GM21367 (cell line): ENCODE results near the gene KRTAP6-3.

Experiments used
- ATAC-seq: cut with Tn5 transposase; IDR thresholded peaks from one replicate; pipeline ENCODE4 v1.9.1; 2021; ENCODE audit not compliant: unreplicated experiment

Gene KRTAP6-3, protein sequence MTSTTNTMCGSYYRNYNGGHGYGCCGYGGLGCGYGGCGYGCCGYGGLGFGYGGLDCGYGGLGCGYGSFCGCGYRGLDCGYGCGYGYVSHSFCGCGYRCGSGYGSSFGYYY

DNA sequence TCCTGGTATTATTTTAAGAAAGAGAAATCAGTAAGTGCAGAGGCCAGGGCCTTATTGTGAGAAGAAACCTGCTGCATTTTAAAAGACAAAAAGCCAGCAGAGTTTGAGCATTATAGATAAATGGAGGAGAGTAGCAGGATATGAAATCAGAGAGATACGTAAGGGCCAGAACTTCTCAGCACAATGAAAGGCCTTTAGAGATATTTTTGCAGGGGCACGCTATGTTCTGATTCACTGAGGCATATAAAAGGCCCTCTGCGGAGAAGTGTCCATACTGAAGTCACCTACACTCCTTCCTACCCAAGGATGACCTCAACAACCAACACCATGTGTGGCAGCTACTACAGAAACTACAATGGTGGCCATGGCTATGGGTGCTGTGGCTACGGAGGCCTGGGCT, at the start of gene KRTAP6-3:
Gene KRTAP6-3, plus strand, starts transcription at position 301 of the 400 bp plus-strand sequence. Its CDS starts 6 bp downstream, at position 307.
- ATAC-seq: no peak

DNA sequence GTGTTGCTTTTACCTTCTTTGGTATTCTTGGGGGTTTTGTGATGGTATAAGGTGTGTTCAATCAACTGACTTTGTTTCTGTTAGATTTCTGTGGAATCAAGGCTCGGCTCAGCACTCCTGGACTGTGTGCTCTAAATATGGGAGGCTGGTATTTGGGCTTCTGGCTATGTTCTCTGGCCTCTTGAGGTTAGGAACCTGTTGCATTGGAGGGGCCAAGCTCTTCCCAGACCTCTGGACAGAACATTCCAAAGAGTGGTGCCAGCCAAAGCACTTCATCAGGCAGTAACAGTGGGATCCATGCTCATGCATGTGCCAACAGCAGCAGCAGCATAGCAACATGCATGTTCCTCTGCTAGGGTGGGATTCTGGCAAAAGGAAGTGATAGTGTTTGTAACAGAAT, 39.5 kb upstream of the KRTAP6-3 start:
- ATAC-seq: no peak

DNA sequence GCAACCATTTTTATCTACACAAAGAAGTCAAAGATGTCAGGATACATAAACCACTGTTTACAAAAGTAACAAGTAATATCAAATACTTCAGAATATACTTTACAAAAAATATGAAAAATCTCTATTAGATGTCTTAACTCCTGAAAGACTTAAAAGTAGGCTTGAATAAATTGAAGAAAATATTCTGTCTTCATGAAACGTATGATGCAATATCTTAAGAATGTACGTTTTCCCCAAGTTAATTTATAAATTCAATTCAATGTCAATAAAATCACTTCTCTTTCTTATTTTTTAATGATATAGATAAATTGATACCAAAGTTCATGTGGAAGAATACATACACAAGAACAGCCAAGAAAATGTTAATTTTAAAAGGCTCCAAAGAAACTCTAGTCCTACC, 37.1 kb upstream of the KRTAP6-3 start:
- ATAC-seq: no peak

DNA sequence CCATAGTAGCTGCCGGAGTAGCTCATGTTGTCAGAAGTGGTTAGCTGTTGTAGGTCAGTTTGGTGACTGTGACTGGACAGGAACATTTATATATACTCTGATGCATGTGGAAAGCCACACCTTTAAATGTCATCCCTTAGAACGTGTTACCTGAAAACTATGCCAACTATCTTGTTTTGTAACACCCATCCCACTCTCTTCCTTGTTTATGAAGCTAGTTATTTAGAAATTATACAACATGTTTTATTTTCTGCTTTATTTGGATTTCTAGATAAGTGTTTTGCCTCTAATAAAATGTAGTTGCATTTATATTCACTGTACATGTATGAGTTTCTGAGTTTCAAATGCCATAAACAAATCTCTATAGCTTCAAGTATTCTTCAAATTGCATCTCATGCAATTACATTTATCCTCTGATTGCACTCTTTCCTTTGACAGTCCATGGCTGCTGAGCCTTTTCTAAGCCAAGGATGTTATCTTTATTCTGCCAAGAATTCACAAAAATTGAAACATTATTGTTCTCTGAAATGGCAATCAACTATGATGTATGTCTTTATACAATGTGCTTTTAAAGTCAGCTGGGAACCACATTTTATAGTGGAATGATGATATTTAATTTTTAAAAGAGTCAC, 30.9 kb upstream of the KRTAP6-3 start, which contains the start of gene KRTAP19-7:
Gene KRTAP19-7, minus strand, starts transcription at position 51 of the 632 bp plus-strand sequence. Its CDS starts 25 bp downstream, at position 26.
- no peak for ATAC-seq

DNA sequence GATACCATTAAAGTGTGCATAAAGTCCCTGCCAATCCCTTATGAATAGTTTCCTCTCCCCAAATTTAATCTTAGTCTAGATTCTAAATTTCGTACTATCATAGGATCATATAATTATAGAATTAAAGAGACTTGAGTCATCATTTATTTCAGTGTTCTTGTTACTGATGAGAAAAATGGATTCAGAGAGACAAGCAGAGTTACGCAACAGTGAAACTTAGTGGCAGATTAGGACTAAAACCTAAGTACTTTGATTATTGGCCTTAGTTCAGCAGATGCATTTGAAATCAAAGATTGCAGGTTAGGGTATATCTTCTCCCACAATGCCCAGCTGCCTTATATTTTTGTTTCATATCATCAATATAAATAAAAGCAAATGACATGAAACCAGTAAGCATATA, 30.3 kb upstream of the KRTAP6-3 start:
- no peak for ATAC-seq

DNA sequence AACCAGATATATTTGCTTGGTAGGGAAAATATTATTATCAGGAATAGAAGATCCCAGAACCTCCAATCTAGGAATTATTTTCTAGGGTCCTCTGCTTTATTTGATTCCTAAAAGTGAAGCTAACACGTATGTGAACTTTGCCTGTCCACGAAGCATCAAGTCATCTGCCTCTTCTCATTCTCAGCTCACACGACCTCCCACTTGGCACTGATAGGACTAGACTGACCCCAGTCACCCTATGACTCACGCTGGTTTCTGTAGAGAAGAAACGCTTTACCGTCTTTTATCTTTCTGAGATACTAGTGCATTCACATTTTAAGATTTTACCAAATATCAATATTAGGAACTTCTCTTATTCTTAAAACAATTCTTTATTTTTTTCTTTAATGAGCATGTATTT, 29.2 kb upstream of the KRTAP6-3 start:
- ATAC-seq: no peak

DNA sequence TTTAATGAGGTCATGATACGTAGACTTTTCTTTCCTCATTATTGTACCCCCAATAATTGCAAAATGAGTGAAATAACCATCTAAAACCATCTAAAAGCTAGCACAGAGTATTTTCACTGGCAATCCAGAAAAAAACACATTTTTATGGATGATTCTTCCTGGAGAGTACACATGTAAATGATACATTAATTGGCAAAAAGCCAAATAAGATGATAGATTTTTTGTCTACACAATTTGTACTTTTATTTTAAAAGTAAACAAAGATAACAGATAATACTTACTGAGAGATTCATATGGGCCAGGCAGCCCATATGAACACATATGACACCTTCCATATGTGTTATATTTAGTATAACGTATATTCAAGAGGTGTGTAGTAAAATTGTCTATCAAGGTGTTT, 28.6 kb upstream of the KRTAP6-3 start:
- ATAC-seq: no peak

DNA sequence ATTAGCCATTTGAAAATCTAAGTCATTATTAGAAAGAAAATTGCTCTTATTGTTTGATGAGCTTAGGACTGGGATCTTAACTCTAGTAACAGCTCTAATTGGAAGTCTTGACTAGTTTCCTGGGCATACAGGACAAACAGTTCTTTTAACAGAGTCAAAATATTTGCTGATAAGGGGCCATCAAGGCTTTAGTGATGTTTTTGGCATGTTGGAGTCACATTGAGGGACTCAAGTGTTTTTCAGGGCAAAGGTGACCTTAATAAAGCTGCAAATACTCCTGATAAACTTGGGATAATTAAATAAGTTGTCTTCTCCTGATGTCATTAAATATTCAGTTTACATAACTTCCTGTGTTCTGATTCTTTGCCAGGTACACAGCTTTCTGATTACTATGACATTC, 24.6 kb upstream of the KRTAP6-3 start:
- ATAC-seq: no peak

DNA sequence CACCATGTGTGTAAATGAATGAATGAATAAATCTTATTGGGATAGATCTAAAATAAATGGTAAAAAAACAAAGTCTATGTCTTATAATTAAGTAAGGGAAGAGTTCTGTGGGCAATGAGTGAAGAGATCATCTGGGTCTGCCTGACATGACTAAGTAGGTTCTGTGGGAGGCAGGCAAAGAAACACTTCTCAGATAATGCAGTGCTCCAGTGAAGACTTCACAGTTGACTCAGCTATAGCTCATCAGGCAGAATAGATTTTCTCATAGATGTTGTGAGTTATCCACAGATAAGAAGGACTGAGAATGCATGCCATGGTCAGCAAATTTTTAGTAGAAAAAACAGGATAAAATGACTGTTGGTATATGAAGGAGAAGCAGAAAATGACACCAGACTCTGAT, 14.5 kb upstream of the KRTAP6-3 start:
- ATAC-seq: no peak

DNA sequence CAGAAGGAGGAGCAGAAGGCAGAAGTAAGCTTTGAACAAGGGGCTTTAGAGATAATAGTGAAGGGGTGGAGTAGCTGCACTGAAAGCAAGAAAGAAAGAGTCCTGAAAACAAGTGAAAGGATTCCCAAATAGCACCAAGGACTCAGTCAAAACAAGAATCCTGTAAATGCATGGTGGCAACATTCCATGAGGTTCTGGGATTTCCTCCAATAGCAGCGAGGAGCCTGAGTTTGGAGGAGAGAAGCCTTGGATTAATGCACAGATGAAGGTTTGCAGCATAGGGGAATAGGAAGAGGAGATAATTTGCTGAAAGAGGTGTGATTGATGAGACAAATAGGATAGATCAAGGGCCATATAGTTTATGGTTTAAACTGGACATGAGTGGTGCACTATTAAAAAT, 12.9 kb upstream of the KRTAP6-3 start:
- ATAC-seq: no peak

DNA sequence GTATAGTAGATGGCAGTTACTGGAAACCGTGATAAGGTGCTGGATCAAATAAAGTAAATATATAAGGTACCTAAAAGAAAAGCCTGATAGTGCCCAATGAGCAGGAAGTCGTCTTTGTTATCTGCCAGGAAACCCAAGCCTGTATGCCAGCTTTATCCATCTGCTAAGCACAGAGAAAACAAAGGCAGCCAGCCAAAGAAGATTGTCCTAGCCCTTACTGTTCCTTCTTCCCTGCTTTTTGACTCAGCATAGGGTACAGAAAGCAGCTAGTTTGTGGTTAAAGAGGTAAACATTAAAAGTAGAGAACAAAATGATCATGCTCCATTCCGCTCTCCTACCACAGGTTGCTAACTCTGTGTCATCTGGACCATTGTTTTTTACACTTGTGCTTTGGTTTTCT, 12.1 kb upstream of the KRTAP6-3 start:
- no peak for ATAC-seq

DNA sequence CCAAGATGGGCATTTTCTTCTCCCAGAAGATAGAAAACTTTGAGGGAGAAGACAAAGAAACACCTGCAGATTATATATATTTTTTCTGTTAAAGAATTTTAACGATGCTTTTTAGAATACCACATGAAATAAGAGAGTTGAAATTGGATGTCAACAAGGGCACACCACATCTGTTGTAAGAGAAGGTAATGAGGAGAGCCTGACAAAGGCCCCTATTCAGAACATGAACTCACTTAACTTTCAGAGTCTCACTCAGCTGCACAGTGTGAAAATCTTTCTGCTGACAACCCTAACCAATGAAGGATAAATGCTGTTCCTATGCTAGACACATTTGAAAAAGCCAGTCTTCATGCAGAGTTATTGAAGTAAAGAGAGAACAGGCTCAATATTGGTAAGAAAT, 9.4 kb upstream of the KRTAP6-3 start:
- ATAC-seq: no peak

DNA sequence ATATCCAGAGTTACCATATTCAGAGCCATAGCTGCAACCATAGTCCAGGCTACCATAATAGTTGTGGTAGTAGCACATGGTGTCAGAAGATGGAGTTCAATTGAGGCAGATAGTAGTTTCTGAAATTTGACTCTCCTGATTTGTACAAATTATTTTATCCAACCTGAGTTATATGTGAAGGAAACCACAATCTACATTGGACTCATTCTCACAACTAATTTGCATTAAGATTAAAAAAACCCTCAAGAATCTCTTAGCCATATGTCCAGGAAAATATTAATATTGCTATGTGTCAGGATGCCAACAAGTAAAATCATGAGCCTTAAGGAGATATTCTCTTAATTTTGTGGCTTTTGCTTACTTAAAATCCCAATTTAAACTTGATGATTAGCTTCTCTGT, 1.9 kb upstream of the KRTAP6-3 start, which contains the start of gene KRTAP22-2:
Gene KRTAP22-2, minus strand, starts transcription at position 101 of the 400 bp plus-strand sequence.
- ATAC-seq: no peak

DNA sequence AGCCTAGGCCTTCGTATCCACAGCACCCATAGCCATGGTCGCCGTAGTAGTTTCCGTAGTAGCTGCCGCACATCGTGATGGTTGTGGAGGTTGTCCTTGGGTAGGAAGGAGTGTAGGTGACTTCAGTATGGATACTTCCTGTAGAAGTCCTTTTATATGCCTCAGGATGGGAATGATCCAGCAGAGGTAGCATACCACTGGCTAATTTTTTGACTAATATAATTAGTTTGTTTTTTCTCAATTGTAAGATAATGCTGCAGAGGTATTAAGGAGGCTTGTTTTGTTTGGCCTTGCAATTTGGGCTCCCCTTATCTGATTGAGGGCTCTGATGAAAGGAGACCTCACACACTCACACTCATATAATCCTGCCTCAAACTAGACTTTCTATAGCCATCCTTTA, 6.6 kb downstream of the KRTAP6-3 start, which contains the start of gene KRTAP6-2:
Gene KRTAP6-2, minus strand, starts transcription at position 101 of the 400 bp plus-strand sequence. Its CDS starts 28 bp downstream, at position 73.
- no peak for ATAC-seq

DNA sequence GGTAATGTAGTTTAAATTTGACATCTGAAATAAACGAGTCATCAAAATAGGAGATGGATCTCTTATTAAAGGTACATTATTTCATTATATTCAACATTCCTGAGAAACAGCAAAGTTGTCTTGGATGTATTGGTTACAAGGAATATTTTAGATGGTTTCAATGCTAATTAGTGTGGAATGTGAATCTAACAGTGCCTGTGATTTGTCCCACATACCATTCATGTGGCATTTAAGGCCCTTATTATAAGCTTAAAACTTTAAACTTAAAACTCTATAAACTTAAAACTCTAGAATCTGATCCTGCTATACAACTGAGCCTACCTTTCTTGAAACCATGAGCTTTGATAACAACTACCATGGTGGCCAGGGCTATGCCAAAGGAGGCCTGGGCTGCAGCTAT, 8.5 kb downstream of the KRTAP6-3 start, which contains the start of gene KRTAP22-1:
Gene KRTAP22-1, plus strand, starts transcription at position 301 of the 400 bp plus-strand sequence.
- ATAC-seq: no peak

DNA sequence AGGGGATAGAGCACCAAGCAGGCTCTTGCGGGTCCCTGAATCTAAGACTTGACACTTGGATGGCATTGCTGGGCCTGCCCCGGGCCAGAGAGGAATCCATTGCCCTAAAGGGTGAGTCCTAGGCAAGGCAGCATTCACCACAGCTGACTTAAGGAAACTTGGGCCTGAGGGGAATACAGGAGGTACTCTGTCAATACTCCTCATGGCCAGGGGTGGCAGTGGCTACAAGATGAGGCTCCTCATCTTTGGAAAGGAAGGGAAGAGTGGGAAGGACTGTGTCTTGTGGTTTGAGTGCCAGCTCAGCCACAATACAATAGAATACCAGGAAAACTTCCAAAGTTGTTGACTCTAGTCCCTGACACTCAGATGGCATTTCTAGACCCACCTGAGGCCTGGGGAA, 13.7 kb downstream of the KRTAP6-3 start:
- ATAC-seq: no peak

DNA sequence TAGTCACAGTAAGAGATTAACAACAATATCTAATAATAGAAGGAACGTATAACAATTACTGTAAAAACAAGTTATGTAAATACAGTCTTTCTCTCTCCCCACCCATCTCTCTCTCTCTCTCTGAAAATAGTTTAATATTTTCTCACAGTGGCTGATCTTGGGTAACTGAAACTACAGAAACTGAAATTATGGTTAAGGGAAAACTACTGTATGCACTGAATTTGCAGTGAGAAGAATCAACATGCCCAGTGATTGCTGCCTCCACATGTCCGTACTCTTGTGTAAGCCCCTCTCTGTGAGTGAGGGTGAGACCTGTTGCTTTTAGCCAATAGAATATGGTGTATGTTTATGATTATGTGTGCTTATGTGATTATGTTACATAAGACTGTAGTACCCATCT, 19.9 kb downstream of the KRTAP6-3 start:
- no peak for ATAC-seq

DNA sequence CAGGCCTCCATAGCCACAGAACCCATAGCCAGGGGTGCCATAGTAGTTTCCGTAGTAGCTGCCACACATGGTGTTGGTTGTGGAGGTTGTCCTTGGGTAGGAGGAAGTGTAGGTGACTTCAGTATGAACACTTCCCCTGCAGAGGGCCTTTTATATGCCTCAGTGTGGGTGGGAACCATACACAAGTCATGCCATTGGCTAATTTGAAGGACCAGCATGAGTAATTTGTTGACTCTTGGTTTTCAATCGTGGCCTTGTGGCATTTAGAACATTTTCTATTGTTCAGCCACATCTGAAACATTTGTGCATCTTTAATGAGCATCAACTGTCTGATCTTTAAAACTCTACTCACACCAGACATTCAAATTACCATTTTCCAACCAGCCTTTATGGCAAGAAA, 21.6 kb downstream of the KRTAP6-3 start, which contains the start of gene KRTAP6-1:
Gene KRTAP6-1, minus strand, starts transcription at position 95 of the 400 bp plus-strand sequence. Its CDS starts 26 bp downstream, at position 69.
- no peak for ATAC-seq

DNA sequence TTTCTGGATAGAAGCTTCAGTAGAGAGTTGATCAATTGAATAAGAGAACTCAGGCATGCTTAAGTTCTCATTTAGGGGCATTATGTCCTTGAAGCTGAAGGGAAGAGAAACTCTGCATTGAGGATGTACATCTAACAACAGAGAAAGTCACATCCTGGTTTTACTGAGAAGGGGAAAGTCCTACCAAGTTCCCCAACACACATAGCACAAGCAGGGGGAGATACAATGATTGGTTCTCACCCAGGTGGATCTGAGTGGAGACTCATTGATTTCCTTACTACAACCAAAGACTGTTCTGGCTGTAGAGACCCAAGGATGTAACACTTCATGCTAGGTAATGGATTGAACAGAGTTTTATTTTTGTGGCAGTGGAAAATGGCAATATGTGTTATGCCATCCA, 23.0 kb downstream of the KRTAP6-3 start:
- no peak for ATAC-seq

DNA sequence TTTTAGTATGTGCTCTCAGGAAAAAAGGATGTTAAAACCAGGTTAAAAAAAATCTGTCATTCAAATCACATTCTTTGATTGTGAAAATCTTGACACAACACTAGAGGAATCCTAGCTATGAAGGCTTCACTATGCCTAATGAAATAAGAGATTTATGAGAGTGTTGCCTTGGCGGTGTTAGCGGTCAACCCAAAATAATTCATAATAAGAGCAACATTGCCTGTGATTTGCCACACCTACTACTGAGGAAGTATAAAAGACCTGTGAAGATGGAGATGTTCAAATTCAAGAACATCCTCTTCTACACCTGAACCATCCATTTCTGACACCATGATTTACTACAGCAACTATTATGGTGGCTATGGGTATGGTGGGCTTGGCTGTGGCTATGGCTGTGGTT, 23.9 kb downstream of the KRTAP6-3 start, which contains the start of gene KRTAP20-1:
Gene KRTAP20-1, plus strand, starts transcription at position 301 of the 400 bp plus-strand sequence. Its CDS starts 30 bp downstream, at position 331.
- ATAC-seq: no peak

DNA sequence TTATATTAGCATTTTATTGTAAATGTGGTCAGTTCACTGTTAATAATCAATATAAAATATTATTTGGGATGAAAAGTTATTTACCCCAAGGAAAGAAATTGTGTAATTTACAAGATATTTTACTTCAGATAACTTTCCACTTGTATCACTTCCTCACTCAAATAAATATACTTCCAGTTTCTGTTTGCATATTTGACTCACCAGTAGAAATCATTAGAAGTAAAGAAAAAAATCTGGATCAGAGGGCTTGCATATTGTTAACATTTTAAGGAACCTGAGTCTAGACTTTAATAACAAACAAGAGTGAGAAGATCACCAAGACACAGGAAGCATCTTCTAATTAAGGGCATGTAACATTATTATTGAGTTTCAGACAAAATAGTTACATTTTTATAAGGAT, 27.8 kb downstream of the KRTAP6-3 start:
- no peak for ATAC-seq

DNA sequence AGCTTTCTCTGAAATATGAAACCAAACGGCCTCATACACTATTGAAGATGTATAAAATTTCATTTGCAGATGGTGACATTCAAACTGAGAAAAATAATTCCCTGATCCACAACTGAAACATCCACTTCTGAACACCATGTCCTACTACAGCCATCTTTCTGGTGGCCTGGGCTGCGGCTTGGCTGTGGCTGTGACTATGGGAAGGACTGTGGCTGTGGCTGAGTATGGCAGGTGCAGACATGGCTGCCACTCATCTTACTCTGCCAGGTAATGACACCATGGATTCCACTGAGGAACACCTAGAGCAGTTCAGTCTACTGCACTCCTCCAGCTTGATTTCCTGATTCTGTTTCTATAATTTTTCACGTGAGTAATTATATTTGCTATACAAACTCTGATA, 28.3 kb downstream of the KRTAP6-3 start, which contains the start of gene KRTAP20-4:
Gene KRTAP20-4, plus strand, starts transcription at position 106 of the 400 bp plus-strand sequence.
- ATAC-seq: no peak
